H1 (cell line): ENCODE results near the gene RPL36AL. TPM values are rescaled to one million over a fixed set of nuclear protein-coding genes. Genes with fewer than 3 reads are reported as not detected.

Experiments used
- CTCF ChIA-PET: fragments of 300-600 bp; sonication (Branson Sonifier 250); formaldehyde crosslinking; loops from one replicate; lab custom pipeline; 2021; ENCODE audit not compliant: partially characterized antibody; lab: Charles Lee
- POLR2A ChIA-PET: fragments of 300-600 bp; sonication (Branson Sonifier 250); formaldehyde crosslinking; loops from one replicate; lab custom pipeline; 2021; ENCODE audit warnings: inconsistent platforms; ENCODE audit not compliant: partially characterized antibody; lab: Charles Lee
- DNase-seq, 2 experiments: peaks; one replicate each; pipeline versions ENCODE4 v3.0.0 to v3.0.0-alpha.2; 2010 to 2022; ENCODE audit warnings: low spot score in 2 of 2, low read depth in 1 of 2, mixed read lengths in 1 of 2
- FAIRE-seq: peaks from 2 replicates; lab custom pipeline; 2011; peaks lifted over from hg19 to GRCh38; lab: Jason Lieb, UNC
- H2AFZ ChIP-seq: 2 replicates; pipeline ENCODE4 v1.8.1; 2012; ENCODE audit warnings: low read length, inconsistent platforms
- H2AK5ac ChIP-seq: 2 replicates; pipeline ENCODE4 v1.6.1; 2013; ENCODE audit warnings: low read depth, low read length
- H2BK120ac ChIP-seq: replicated peaks from 2 replicates; pipeline ENCODE3; 2013; ENCODE audit warnings: low read depth, low read length, inconsistent platforms
- H2BK12ac ChIP-seq: 2 replicates; pipeline ENCODE4 v1.6.1; 2013; ENCODE audit warnings: low read depth, low read length
- H2BK15ac ChIP-seq: 2 replicates; pipeline ENCODE4 v1.6.1; 2013; ENCODE audit warnings: low read length
- H2BK20ac ChIP-seq: 2 replicates; pipeline ENCODE4 v1.6.1; 2013; ENCODE audit warnings: low read length
- H2BK5ac ChIP-seq: 2 replicates; pipeline ENCODE4 v1.6.1; 2013; ENCODE audit warnings: low read depth, low read length
- H3K14ac ChIP-seq: 2 replicates; pipeline ENCODE4 v1.6.1; 2013; ENCODE audit warnings: inconsistent platforms; ENCODE audit not compliant: insufficient read length
- H3K18ac ChIP-seq: 2 replicates; pipeline ENCODE4 v1.6.1; 2013; ENCODE audit warnings: low read length; ENCODE audit errors: extremely low read depth
- H3K23ac ChIP-seq: 2 replicates; pipeline ENCODE4 v1.6.1; 2013; ENCODE audit warnings: inconsistent platforms; ENCODE audit not compliant: insufficient read length
- H3K23me2 ChIP-seq: 2 replicates; pipeline ENCODE4 v1.6.1; 2013; ENCODE audit warnings: low read depth, low read length
- H3K27ac ChIP-seq: 2 replicates; pipeline ENCODE4 v1.6.1; 2011; ENCODE audit warnings: low read depth, low read length, inconsistent platforms
- H3K27me3 ChIP-seq, 4 experiments: replicated peaks in 1 of 4; 1 replicate in 1 of 4; 2 replicates in 3 of 4; pipeline versions ENCODE4 v1.6.1 to v1.8.1; 2011 to 2013; ENCODE audit warnings: low read length in 3 of 4, mild to moderate bottlenecking in 3 of 4, inconsistent platforms in 2 of 4, mixed read lengths in 2 of 4, moderate library complexity in 1 of 4; ENCODE audit not compliant: control insufficient read depth in 3 of 4, insufficient read depth in 3 of 4; ENCODE audit errors: extremely low read depth in 1 of 4
- H3K36me3 ChIP-seq, 4 experiments: 2 replicates each; pipeline versions ENCODE4 v1.6.1 to v1.8.1; 2011 to 2013; ENCODE audit warnings: mild to moderate bottlenecking in 4 of 4, low read length in 3 of 4, moderate library complexity in 2 of 4, control low read depth in 1 of 4, inconsistent platforms in 1 of 4; ENCODE audit not compliant: insufficient read depth in 4 of 4, control insufficient read depth in 2 of 4
- H3K4ac ChIP-seq: replicated peaks from 2 replicates; pipeline ENCODE3; 2013; ENCODE audit warnings: low read length, low read depth, mixed read lengths, inconsistent platforms; ENCODE audit not compliant: insufficient read length
- H3K4me1 ChIP-seq, 4 experiments: replicated peaks in 1 of 4; 1 replicate in 1 of 4; 2 replicates in 3 of 4; pipeline versions ENCODE4 v1.6.1 to v1.8.1; 2011 to 2013; ENCODE audit warnings: low read length in 3 of 4, inconsistent platforms in 2 of 4, mixed read lengths in 1 of 4; ENCODE audit not compliant: insufficient read depth in 4 of 4, control insufficient read depth in 3 of 4
- H3K4me2 ChIP-seq, 2 experiments: 2 replicates each; pipeline versions ENCODE4 v1.6.1 to v1.8.1; 2011 to 2013; ENCODE audit warnings: low read depth in 2 of 2, low read length in 2 of 2, control low read depth in 1 of 2, inconsistent platforms in 1 of 2, mild to moderate bottlenecking in 1 of 2; ENCODE audit not compliant: insufficient read depth in 1 of 2
- H3K4me3 ChIP-seq, 4 experiments: fragments of 200-600, 300-600 bp in 1 of 4; sonication (generic), shearing (Covaris generic), sonication (Bioruptor Twin) in 1 of 4; 2 replicates each; pipeline versions ENCODE4 v1.5.1 to v1.8.1; 2011 to 2016; ENCODE audit warnings: low read length in 4 of 4, low read depth in 3 of 4, control low read depth in 2 of 4, inconsistent platforms in 2 of 4, mild to moderate bottlenecking in 2 of 4, mixed read lengths in 1 of 4, moderate library complexity in 1 of 4; ENCODE audit not compliant: insufficient read depth in 2 of 4; ENCODE audit errors: extremely low read depth in 1 of 4
- H3K56ac ChIP-seq: replicated peaks from 2 replicates; pipeline ENCODE3; 2013; ENCODE audit warnings: low read depth, mild to moderate bottlenecking, mixed read lengths, low read length, inconsistent platforms; ENCODE audit not compliant: insufficient read length
- H3K79me1 ChIP-seq: 2 replicates; pipeline ENCODE4 v1.6.1; 2013; ENCODE audit warnings: low read depth, low read length, control low read depth
- H3K79me2 ChIP-seq, 2 experiments: 2 replicates each; pipeline versions ENCODE4 v1.6.1 to v1.8.1; 2012 to 2013; ENCODE audit warnings: low read length in 2 of 2, mild to moderate bottlenecking in 2 of 2, inconsistent platforms in 1 of 2; ENCODE audit not compliant: insufficient read depth in 2 of 2, control insufficient read depth in 1 of 2
- H3K9ac ChIP-seq, 4 experiments: replicated peaks in 1 of 4; 1 replicate in 1 of 4; 2 replicates in 3 of 4; pipeline versions ENCODE4 v1.6.1 to v1.8.1; 2011 to 2013; ENCODE audit warnings: low read depth in 3 of 4, low read length in 3 of 4, control low read depth in 2 of 4, mild to moderate bottlenecking in 2 of 4, moderate library complexity in 2 of 4, inconsistent platforms in 1 of 4; ENCODE audit errors: extremely low read depth in 1 of 4
- H3K9me3 ChIP-seq, 2 experiments: 2 replicates each; pipeline versions ENCODE4 v1.6.1 to v1.8.1; 2012 to 2013; ENCODE audit warnings: mild to moderate bottlenecking in 2 of 2, moderate library complexity in 2 of 2, control low read depth in 1 of 2, inconsistent platforms in 1 of 2, low read depth in 1 of 2, low read length in 1 of 2, mixed read lengths in 1 of 2; ENCODE audit not compliant: insufficient read depth in 2 of 2
- H4K20me1 ChIP-seq, 2 experiments: replicated peaks in 1 of 2; 2 replicates each; pipeline versions ENCODE3 to v1.8.1; 2011 to 2013; ENCODE audit warnings: inconsistent platforms in 2 of 2, low read length in 2 of 2, mild to moderate bottlenecking in 1 of 2; ENCODE audit not compliant: insufficient read depth in 2 of 2, control insufficient read depth in 1 of 2
- H4K5ac ChIP-seq: 2 replicates; pipeline ENCODE4 v1.6.1; 2013; ENCODE audit warnings: low read length, low read depth, mixed read lengths, inconsistent platforms; ENCODE audit not compliant: insufficient read length
- H4K8ac ChIP-seq: 2 replicates; pipeline ENCODE4 v1.8.0; 2013; ENCODE audit warnings: mild to moderate bottlenecking, moderate library complexity, low read length, inconsistent platforms; ENCODE audit not compliant: insufficient read depth; ENCODE audit errors: extremely low read depth
- H4K91ac ChIP-seq: replicated peaks from 2 replicates; pipeline ENCODE3; 2013; ENCODE audit warnings: low read length, mixed read lengths, inconsistent platforms; ENCODE audit not compliant: insufficient read length
- BACH1 ChIP-seq: IDR thresholded peaks from 2 replicates; pipeline ENCODE4 v1.6.1; 2012; ENCODE audit warnings: low read length, improper control_type of control experiment
- BCL11A ChIP-seq, 2 experiments: IDR thresholded peaks; one replicate each; pipeline ENCODE4 v1.6.1; 2011; ENCODE audit warnings: low read depth in 2 of 2, low read length in 2 of 2, mild to moderate bottlenecking in 2 of 2
- CEBPB ChIP-seq: IDR thresholded peaks from 2 replicates; pipeline ENCODE4 v1.6.1; 2012; ENCODE audit warnings: low read depth, low read length
- CHD1 ChIP-seq: IDR thresholded peaks from 2 replicates; pipeline ENCODE4 v1.6.1; 2012; ENCODE audit warnings: low read depth, low read length, improper control_type of control experiment
- CREB1 ChIP-seq: IDR thresholded peaks from 2 replicates; pipeline ENCODE4 v1.6.1; 2012; ENCODE audit warnings: inconsistent platforms
- CTBP2 ChIP-seq: IDR thresholded peaks from 2 replicates; pipeline ENCODE4 v1.7.0; 2011; ENCODE audit warnings: borderline replicate concordance, mild to moderate bottlenecking, moderate library complexity, mixed read lengths, low read length; ENCODE audit not compliant: insufficient read depth, insufficient read length
- GTF2F1 ChIP-seq: IDR thresholded peaks from 2 replicates; pipeline ENCODE4 v1.6.1; 2012; ENCODE audit warnings: low read depth, low read length, improper control_type of control experiment, borderline replicate concordance
- HDAC2 ChIP-seq, 2 experiments: fragments of 300-600 bp in 1 of 2; sonication (generic) in 1 of 2; IDR thresholded peaks; 2 replicates each; pipeline ENCODE4 v1.6.1; 2011 to 2012; ENCODE audit warnings: low read depth in 2 of 2, low read length in 2 of 2, mild to moderate bottlenecking in 2 of 2, moderate library complexity in 2 of 2, borderline replicate concordance in 1 of 2, inconsistent platforms in 1 of 2
- KDM5A ChIP-seq: fragments of 200-600 bp; IDR thresholded peaks from 2 replicates; pipeline ENCODE4 v1.7.1; 2012; ENCODE audit warnings: mild to moderate bottlenecking, low read length, inconsistent platforms, mixed read lengths
- NRF1 ChIP-seq: IDR thresholded peaks from 2 replicates; pipeline ENCODE4 v1.6.1; 2011; ENCODE audit warnings: mild to moderate bottlenecking, low read depth, low read length, improper control_type of control experiment
- POLR2A ChIP-seq, 2 experiments: IDR thresholded peaks; 1 replicate in 1 of 2; 2 replicates in 1 of 2; pipeline ENCODE4 v1.6.1; 2011; ENCODE audit warnings: low read depth in 2 of 2, low read length in 2 of 2, mild to moderate bottlenecking in 2 of 2; ENCODE audit errors: control extremely low read depth in 1 of 2
- SIN3A ChIP-seq, 2 experiments: IDR thresholded peaks in 1 of 2; conservative IDR thresholded peaks in 1 of 2; 2 replicates each; pipeline ENCODE4 v1.6.1; 2011 to 2012; ENCODE audit warnings: low read length in 2 of 2, improper control_type of control experiment in 1 of 2, low read depth in 1 of 2, mild to moderate bottlenecking in 1 of 2
- SUZ12 ChIP-seq: fragments of 200-600 bp; sonication (generic); IDR thresholded peaks from 2 replicates; pipeline ENCODE4 v1.6.1; 2012; ENCODE audit warnings: mild to moderate bottlenecking, inconsistent platforms, low read length, moderate library complexity, mixed read lengths
- TAF1 ChIP-seq: IDR thresholded peaks from 2 replicates; pipeline ENCODE4 v1.6.1; 2011; ENCODE audit warnings: mild to moderate bottlenecking, low read depth, low read length
- TBP ChIP-seq: IDR thresholded peaks from 2 replicates; pipeline ENCODE4 v1.6.1; 2011; ENCODE audit warnings: low read depth, low read length, improper control_type of control experiment
- YY1 ChIP-seq: IDR thresholded peaks from 2 replicates; pipeline ENCODE4 v1.6.1; 2011; ENCODE audit warnings: low read depth, mild to moderate bottlenecking, low read length
- WGBS, 2 experiments: shearing (Covaris generic) in 1 of 2; methylation state at CpG; one replicate each; pipeline versions ENCODE4 v1.1.6 to v1.1.7; 2013 to 2015; ENCODE audit warnings: low lambda C conversion rate in 2 of 2, mixed read lengths in 2 of 2, inconsistent platforms in 1 of 2, low coverage in 1 of 2, missing lambda C conversion rate in 1 of 2; ENCODE audit not compliant: insufficient replicate concordance in 2 of 2, insufficient coverage in 1 of 2, insufficient read length in 1 of 2; ENCODE audit errors: extremely low coverage in 1 of 2, missing lambda C conversion rate in 1 of 2; 5-methylcytosine and 5-hydroxymethylcytosine counted together
- polyA plus RNA-seq, 7 experiments: library from polyadenylated mRNA; depleted of rRNA in 3 of 7; stranded (reverse) in 5 of 7; unstranded in 2 of 7; fragments of >200 nt in 5 of 7; fragments of 200-250 nt in 2 of 7; gene quantifications; 1 replicate in 5 of 7; 2 replicates in 1 of 7; 4 replicates in 1 of 7; pipeline versions ENCODE4 v1.2.1 to v1.2.3, GENCODE V29; 2011 to 2013; ENCODE audit warnings: missing spikeins in 2 of 7, mixed read lengths in 2 of 7
- total RNA-seq: library from RNA; stranded (reverse); fragmentation: NEBNext Ultra II Directional; extraction: Animal tissue kit (Norgen Biotek cat#: 25700); gene quantifications from 2 replicates; pipeline ENCODE4 v1.2.1, GENCODE V29; 2021

The RPL36AL gene
- total and polyA plus RNA-seq, 2 of the 8 experiments (the other 6 are each of a cell fraction or from before 2014, with no cell fraction given): 138 to 230 TPM

GRCh38 chr14:49589387-49589786 lies 31.0 kb downstream of the RPL36AL start:
- no peaks in the 10 kb centered on the region for H3K23me2 ChIP-seq
- H3K23ac ChIP-seq: no peak overlapping the region
- H3K4me1 ChIP-seq: peaks cover 0 to under 1% (median under 1%) of the 10 kb centered on the region in 4 experiments; a peak in 4 of 7 replicates
- H2BK5ac ChIP-seq: no peak overlapping the region
- peaks cover 0 to under 1% of the 10 kb centered on the region in 2 experiments for H4K20me1 ChIP-seq
- peaks cover 0 to 12% (median 4%) of the 10 kb centered on the region in 4 experiments; a peak in 4 of 8 replicates for H3K36me3 ChIP-seq
- no peak for DNase-seq
- no peak overlapping the region for H3K4me3 ChIP-seq
- peaks cover 12 to 18% of the 10 kb centered on the region in 2 experiments for H3K79me2 ChIP-seq
- H3K18ac ChIP-seq: no peak overlapping the region
- H2BK20ac ChIP-seq: no peak overlapping the region
- ChIA-PET POLR2A (interaction anchor here (0.7 to 11.0 kb wide), 2 partner anchors 8 to 9 kb away, joined by 3 to 169 read pairs; partner anchors contain the start of gene LRR1), CTCF (no interaction called here)
- H2BK15ac ChIP-seq: no peak overlapping the region
- FAIRE-seq: no peak
- no peak overlapping the region for H2AK5ac ChIP-seq
- WGBS, 2 experiments: 90% methylated on average over 3 of the region's 3 CpGs; no CpG with 5 or more reads in 1 of the 2 experiments
- no peak overlapping the region for H4K5ac ChIP-seq
- no peaks in the 10 kb centered on the region for H3K27me3 ChIP-seq
- no peak overlapping the region for H3K9ac ChIP-seq
- no peak overlapping the region for H3K4me2 ChIP-seq
- no peaks in the 10 kb centered on the region for H3K9me3 ChIP-seq
- H2AFZ ChIP-seq: no peak overlapping the region
- no peaks in the 10 kb centered on the region for H3K79me1 ChIP-seq
- no peak overlapping the region for H2BK12ac ChIP-seq
- H3K27ac ChIP-seq: no peak overlapping the region
- H2BK120ac ChIP-seq: no peak overlapping the region
- no peak overlapping the region for H4K8ac ChIP-seq
- no peak overlapping the region for H3K4ac ChIP-seq
- no peak overlapping the region for H4K91ac ChIP-seq
- H3K56ac ChIP-seq: no peak overlapping the region
- H3K14ac ChIP-seq: no peak overlapping the region
- TF ChIP-seq KDM5A: no peak
- no peak for TF ChIP-seq TBP
- no peak for TF ChIP-seq HDAC2 (IDR thresholded peaks at IDR 0.05; ENCODE audit: borderline replicate concordance in 1 of 2, low read depth in 2 of 2, low read length in 2 of 2)
- TF ChIP-seq BCL11A (IDR thresholded peaks at IDR 0.05; ENCODE audit: low read depth in 2 of 2, low read length in 2 of 2): no peak
- TF ChIP-seq BACH1: no peak
- TF ChIP-seq CREB1: no peak
- TF ChIP-seq GTF2F1: no peak
- TF ChIP-seq SIN3A (conservative IDR thresholded peaks at IDR 0.05 in 1 of 2, IDR thresholded peaks at IDR 0.05 in 1 of 2; ENCODE audit: low read depth in 1 of 2, low read length in 2 of 2): no peak
- no peak for TF ChIP-seq YY1
- no peak for TF ChIP-seq TAF1
- TF ChIP-seq SUZ12: no peak
- no peak for TF ChIP-seq CEBPB
- no peak for TF ChIP-seq POLR2A (IDR thresholded peaks at IDR 0.05; ENCODE audit: control extremely low read depth in 1 of 2, low read depth in 2 of 2, low read length in 2 of 2)
- no peak for TF ChIP-seq NRF1
- TF ChIP-seq CHD1: no peak
- no peak for TF ChIP-seq CTBP2
